ENCODE data around the gene PRAC1.

DNA sequence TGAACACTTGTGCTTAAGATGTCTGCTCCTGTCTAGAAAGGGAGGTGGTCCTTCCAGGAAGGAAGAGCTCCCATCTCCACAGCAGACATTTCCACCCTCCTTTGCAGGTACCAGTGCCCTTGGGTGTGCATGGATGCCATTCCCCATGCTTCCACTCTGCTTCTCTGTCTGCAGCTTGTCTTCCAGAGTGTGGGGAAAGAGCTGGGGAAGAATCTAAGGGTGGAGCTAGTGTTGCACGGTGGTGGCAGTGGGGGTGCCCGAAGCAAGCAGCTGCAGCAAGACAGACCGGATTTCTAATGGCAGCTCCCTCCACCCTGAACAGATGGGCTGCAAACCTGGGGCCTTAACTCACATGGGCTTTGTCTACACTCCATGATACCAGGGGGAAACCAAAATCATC is 28.9 kb upstream of the PRAC1 start:
- TF ChIP-seq DPF2 (IDR thresholded peaks at IDR 0.05) = no peak
- TF ChIP-seq YY1 (IDR thresholded peaks at IDR 0.05; ENCODE audit: low read depth, low read length) = no peak
- TF ChIP-seq GABPA (IDR thresholded peaks at IDR 0.05; ENCODE audit: low read depth) = no peak
- no peak for TF ChIP-seq EZH2 (IDR thresholded peaks at IDR 0.05; ENCODE audit: borderline replicate concordance, control insufficient read depth, low read depth, low read length)
- TF ChIP-seq POU2F2 (IDR thresholded peaks at IDR 0.05; ENCODE audit: borderline replicate concordance, low read depth, low read length) = no peak
- TF ChIP-seq POLR2A (IDR thresholded peaks at IDR 0.05; ENCODE audit: low read depth, low read length) = no peak
- no peak for TF ChIP-seq CHD1 (IDR thresholded peaks at IDR 0.05; ENCODE audit: low read depth, low read length)
- no peak for TF ChIP-seq RELB (IDR thresholded peaks at IDR 0.05; ENCODE audit: low read depth)
- TF ChIP-seq, protein P1, sequence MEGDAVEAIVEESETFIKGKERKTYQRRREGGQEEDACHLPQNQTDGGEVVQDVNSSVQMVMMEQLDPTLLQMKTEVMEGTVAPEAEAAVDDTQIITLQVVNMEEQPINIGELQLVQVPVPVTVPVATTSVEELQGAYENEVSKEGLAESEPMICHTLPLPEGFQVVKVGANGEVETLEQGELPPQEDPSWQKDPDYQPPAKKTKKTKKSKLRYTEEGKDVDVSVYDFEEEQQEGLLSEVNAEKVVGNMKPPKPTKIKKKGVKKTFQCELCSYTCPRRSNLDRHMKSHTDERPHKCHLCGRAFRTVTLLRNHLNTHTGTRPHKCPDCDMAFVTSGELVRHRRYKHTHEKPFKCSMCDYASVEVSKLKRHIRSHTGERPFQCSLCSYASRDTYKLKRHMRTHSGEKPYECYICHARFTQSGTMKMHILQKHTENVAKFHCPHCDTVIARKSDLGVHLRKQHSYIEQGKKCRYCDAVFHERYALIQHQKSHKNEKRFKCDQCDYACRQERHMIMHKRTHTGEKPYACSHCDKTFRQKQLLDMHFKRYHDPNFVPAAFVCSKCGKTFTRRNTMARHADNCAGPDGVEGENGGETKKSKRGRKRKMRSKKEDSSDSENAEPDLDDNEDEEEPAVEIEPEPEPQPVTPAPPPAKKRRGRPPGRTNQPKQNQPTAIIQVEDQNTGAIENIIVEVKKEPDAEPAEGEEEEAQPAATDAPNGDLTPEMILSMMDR (IDR thresholded peaks at IDR 0.05 in 2 of 3, conservative IDR thresholded peaks at IDR 0.05 in 1 of 3; ENCODE audit: control insufficient read depth in 2 of 3, extremely low read depth in 1 of 3, insufficient read depth in 1 of 3, low read depth in 3 of 3, low read length in 3 of 3) = no peak
- TF ChIP-seq POLR2AphosphoS5 (IDR thresholded peaks at IDR 0.05; ENCODE audit: low read length) = no peak
- no peak for TF ChIP-seq NR2C1 (IDR thresholded peaks at IDR 0.05)
- TF ChIP-seq BCL11A (IDR thresholded peaks at IDR 0.05; ENCODE audit: low read depth, low read length) = no peak
- TF ChIP-seq HDGF (IDR thresholded peaks at IDR 0.05) = no peak

Data from GM12878 (cell line).